Stimulated activated CD8-positive, alpha-beta memory T cell treated with anti-CD3 and anti-CD28 coated beads, Interleukin-2, amount 100 ng/mL, for 48 hours (primary cell): Measurements from ENCODE around the gene SORCS1.

ENCODE experiments used
- DNase-seq, 2 donors: peaks; one replicate each; pipeline ENCODE4 v3.0.0-alpha.2; 2020; ENCODE audit warnings: low read depth in 2 of 2

The SORCS1 gene

DNA sequence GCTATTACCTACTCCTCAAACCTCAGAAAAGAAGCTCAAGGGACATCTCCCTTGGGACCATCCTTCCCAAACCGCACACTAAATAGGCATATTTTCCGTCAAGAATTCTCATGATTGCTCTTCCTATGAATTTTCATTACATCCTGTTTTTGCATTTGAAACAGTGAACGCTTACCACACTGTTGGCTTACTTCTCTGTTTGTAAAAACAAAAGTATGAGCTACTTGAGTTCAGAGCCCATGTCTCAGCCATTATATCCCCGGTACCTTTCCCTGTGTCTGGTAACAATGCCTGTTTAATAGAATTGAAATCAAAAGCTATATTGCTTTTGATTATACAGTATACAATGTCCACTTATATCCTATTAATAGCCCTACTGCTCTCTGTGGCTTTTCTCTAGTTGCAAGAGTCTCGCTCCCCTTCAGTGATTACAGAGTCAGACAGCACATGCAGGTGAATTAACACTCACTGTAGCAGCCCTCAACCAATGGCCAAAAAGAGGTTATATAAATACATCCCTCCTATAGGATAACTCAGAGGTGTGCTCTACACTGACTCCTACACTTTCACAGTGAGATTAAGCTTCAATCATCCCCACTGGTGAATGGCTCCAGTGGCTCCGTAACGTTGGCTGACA is 264.4 kb downstream of the SORCS1 start:
- DNase-seq: no peak

DNA sequence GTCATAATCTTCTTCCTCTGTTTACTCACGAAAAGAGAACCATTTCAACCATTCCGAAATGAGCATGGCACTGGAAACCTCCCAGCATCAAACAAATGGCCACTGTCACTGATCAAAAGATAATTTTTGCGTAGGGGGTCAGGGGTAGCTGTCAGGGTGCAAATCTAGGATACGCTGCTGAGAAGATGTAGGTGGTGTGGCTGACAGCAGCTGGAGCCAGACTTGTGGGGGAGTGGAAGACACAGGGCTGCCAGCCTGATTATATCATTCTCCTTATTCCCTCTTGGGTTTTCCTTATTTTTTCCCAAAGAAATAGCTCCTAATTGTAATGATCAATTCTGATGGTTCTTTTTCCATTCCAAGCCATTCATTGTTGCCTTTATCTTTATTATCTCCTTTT is 266.1 kb downstream of the SORCS1 start:
- DNase-seq: no peak

DNA sequence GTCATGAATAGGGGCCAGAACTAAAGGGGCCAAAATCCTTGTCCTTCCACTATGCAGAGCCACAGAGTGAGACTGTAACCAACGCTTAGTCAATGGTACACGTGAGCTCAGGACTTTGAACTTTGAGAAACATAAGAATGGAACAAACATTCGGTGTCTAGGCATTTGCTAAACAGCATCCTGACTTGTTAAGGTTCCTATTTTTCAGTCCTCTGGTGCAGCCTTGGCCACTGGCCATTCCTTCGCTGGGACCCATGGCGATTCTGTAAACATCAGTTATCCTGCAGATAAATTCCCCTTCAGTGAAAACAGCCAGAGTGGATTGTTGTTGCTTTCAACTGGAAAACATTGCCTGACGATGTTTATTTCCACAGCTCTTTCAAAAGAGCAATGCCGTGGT is 266.8 kb downstream of the SORCS1 start:
- DNase-seq: no peak

DNA sequence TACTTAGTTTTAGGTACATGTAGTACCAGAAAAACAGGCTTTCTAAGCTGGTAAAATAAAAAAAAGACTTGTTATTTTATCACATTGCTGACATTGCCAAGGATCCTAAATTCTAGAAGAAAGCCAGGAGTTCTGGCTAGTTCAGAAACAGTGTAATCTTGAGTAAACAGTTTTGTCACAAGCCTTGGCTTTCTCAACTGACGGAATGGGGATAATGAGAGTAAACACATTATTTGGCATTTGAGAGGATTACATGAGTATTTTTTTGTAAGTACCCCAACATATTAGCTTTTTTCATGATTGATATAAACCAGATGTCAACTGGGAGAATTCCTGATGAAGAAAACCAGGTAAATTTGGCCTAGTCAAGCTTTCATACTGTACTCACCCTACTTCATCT is 269.8 kb downstream of the SORCS1 start:
- no peak for DNase-seq

GRCh38 chr10:106877574-106877973 is 286.9 kb downstream of the SORCS1 start:
- no peak for DNase-seq

- DNase-seq: no peak
Measured at GRCh38 chr10:106874604-106874889, 290.0 kb downstream of the SORCS1 start.

DNA sequence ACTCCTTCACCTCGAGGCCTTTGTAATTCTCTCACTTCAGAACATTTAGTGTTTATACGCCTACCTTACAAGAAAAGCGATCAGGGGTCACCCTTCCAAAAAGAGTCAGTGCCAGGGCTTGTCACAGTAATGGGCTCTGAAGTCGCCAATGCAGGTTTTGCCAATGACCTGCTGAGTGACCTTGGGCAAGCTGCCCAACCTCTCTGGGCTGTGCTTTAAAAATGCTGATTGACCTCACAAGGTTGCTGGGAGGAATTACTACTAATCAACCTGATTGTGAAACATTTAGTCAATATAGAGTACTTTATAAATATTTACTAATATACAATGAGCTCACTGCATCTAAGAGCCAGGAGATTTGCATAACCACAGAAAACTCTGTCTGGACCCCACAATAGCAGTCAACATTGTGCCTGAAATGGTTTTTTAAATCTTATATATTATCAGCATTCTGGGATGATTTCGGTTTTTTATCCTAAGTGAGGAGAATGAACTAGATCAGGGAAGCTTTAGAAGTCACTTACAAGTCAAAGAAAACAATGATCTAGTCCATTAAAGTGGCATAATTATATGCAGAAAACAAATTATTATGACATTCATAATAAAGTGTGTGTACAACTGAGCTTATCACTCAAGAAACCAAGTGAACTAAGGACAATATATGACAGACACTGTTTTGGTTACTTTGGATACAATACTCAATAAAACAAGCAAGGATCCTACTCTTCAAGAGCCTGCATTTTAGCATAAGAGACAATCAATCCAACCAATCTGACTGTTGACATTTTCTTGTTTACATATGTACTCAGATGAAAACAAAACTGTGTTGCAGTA is 290.5 kb downstream of the SORCS1 start:
- no peak for DNase-seq

DNA sequence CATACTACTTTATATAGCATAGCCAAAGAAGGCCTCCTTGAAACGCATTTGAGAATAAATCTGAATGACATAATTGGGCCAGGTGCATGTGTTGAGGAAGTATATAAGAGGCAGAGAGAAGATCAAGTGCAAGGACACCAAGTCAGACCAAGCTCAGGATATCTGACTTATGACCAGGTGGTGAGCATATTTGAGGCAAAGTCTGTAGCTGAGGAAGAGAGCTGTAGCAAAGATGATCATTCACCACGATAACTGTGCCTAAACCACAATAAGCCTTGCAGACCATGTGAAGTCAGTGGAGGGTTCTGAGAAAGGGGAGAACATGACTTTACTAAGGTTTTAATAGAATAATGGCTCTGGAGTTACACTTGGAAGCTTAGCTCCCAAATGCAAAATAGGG is 292.3 kb downstream of the SORCS1 start:
- no peak for DNase-seq

DNA sequence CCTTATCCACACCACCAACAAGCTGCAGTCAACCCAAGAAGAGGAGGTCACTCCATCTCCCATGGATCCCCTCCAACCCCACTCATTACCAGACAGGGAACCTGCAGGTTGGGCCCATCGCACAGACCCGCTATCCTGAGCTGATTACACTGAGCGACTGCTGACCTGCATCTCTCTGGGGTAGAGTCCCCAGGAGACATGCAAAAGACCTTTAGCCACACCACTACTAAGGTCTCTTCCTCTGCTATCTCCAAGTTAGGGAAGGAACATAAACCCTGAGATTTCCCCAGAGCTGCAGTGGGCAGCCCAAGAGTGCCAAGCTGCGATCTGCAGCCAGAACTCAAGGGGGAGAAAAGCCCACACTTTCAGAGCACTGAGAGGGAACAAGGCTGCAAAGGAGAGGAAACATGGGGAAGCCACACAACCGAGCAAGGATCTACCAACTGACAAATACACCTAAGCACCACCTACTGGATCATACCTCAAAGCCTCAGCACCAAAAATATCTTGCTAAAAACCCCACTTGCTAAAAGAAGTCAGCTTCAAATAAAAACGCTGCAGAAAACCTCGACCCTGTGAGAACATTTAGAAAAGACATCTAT is 298.2 kb downstream of the SORCS1 start:
- no peak for DNase-seq

GRCh38 chr10:106864031-106864430 is 300.5 kb downstream of the SORCS1 start:
- no peak for DNase-seq

DNA sequence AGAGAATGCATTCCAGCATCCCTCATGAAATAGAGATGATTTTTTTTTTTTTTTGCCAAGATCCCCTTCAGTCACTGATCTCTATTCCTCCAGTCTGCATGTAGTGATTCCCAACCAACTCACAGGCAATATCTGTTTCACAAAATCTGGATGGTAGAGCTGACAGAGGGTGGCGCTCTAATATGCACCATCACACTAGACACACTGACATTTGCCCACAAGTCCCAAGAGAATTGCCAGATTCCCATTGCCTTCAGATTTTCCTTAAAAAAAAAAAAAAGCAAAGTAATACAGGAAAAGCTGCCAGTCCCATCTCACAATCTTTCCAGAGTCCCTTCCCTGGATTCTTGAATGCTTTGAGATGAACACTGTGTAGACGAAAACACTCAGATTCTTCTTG is 301.0 kb downstream of the SORCS1 start:
- no peak for DNase-seq

DNA sequence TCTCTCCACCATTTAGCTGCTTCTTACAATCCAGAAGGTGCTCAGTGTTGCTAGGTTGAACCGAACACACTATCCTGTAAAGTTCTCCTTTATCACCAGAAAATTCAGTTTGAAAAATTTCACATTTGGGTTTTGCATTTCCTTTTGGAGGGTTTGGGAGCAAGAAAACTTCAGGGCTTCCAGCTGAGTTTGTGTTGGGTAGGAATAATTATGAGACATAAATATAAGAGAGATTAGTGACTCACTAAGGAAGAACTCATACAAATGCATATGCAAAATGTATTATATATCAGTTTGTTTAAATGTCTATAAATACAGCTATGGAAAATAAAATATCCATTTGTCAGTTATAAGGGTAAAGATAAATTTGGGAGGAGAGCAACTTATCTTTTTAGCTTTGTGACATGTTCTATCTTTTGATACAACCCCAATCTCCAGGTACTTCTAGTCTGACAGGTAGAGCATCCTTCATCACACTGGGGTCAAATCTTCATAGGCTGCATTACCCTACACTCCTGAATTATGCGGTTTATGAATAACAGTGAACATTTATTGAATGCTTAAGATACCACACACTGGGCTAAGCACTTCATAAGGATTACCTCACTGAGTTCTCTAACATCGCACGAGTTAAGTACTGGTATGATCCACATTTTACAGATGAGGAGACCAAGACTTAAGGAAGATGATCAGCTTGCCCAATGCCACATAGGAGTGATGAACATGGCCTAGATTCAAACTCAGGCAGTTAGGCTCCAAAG is 304.4 kb downstream of the SORCS1 start:
- no peak for DNase-seq

GRCh38 chr10:106857728-106858127 is 306.8 kb downstream of the SORCS1 start:
- DNase-seq: no peak

- no peak for DNase-seq
Measured at GRCh38 chr10:106857213-106857612, 307.3 kb downstream of the SORCS1 start.

DNA sequence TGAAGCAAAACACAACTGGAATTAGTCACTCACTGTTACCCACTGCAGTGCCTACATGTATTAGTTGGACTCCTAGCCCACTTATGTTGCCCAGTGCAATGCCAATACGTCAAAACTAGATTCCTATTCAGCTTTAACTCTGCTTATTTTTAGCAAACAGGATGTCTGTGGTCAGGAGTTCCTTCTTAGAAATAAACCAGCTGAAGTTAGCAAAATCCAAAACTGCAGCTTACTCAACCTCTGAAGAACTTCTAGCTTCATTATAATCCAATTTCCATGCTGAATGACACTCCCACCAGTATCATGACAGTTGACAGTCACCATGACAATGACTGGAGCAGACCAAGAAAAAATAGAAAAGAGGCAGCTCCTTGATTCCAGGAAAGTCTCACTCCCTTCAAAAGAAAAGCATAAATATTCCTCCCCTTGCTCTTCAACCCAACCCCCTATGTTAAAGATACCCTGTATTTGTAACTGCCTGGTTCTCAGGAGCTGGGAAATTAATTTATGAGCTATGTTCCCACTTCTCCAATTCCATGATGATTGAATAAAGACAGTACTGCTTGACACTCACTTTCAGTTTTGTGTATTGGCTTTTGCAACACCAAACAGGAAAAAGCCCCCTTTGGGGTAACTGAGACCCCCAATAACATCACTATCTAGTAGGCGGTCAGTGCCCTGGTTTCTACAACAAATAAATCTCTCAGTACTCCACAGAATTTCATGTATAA is 327.4 kb downstream of the SORCS1 start:
- no peak for DNase-seq

- DNase-seq: no peak
Measured at GRCh38 chr10:106832846-106833245, 331.7 kb downstream of the SORCS1 start.

GRCh38 chr10:106830471-106830870 is 334.0 kb downstream of the SORCS1 start:
- no peak for DNase-seq

DNA sequence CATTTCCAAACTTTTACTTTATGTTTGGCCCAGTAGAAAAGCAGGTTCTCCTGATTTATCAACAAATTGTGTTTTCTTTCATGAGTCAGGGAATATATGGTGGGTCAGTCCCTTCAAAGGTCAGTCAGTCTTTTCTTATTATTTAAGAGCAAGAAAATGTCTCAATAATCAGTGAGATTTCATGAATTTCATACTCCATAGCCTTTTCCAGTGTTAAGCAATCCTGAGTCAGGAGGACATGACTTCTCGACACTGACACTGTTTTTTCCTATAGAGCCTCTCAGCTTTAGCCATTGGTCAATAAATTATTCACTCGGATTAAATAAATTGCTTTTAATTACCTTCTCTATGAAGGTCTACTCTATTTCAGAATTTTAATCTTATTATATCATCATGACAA is 334.5 kb downstream of the SORCS1 start:
- DNase-seq: no peak

DNA sequence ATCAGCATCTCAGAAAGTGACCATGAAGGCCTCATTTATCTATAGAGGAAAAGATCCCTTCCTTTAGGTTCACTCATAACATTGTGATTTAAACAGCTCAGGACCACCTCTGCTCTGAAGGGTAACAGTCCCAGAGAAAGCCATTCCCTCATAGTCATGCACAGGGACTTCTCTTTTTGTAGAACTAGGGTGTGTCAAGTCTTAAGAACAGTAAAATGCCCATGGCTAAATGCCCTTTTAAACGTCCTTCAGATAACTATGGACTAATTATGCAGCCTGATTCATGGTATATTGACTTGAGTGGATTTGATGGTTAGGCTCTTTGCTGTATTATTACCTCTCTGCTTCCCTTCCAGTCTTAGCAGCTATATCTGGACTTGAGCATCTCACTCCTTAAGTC is 337.8 kb downstream of the SORCS1 start:
- DNase-seq: no peak

GRCh38 chr10:106825576-106826364 is 338.7 kb downstream of the SORCS1 start:
- no peak for DNase-seq

DNA sequence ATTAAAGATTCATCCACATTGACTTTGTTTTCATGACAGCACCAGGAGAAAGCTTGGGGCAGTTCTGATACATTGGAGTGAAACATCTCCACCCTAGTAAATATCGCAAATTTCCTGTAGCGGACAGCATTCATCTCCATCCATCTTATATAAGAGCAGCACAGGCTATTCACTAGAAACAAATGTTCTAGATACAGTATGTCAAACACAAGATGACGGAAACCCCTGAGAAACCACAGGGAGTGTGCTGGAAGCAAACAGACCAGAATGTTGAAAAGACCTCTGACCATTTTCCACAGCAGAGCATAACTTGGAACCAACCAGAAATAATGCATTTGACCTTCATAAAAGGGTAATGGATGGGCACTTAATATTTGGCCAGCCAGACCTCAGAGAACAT is 343.9 kb downstream of the SORCS1 start:
- DNase-seq: no peak
